HCT116 (cell line): Measurements from ENCODE around the gene TERT.

Experiments used
- CTCF ChIP-seq, 3 experiments: fragments of 200-600 bp in 1 of 3; sonication (generic) in 1 of 3; IDR thresholded peaks in 2 of 3; conservative IDR thresholded peaks in 1 of 3; 2 replicates each; pipeline ENCODE4 v1.5.1; 2012 to 2017; ENCODE audit warnings: low read depth in 2 of 3, low read length in 2 of 3, antibody characterized with exemption in 1 of 3, borderline replicate concordance in 1 of 3, control low read depth in 1 of 3, mild to moderate bottlenecking in 1 of 3, mixed read lengths in 1 of 3, mixed run types in 1 of 3, moderate library complexity in 1 of 3; ENCODE audit not compliant: insufficient read depth in 1 of 3
- POLR2A ChIP-seq: IDR thresholded peaks from 2 replicates; pipeline ENCODE4 v1.7.0; 2011; ENCODE audit warnings: borderline replicate concordance; ENCODE audit not compliant: insufficient read depth, insufficient read length; ENCODE audit errors: extremely low read depth

GRCh38 chr5:1288439-1289335 lies 6.2 kb downstream of the TERT start:
- TF ChIP-seq CTCF (IDR thresholded peaks at IDR 0.05 in 2 of 3, conservative IDR thresholded peaks at IDR 0.05 in 1 of 3; ENCODE audit: borderline replicate concordance in 1 of 3, insufficient read depth in 1 of 3, low read depth in 2 of 3, low read length in 2 of 3) (no peak), POLR2A (no peak)
